GM19397 (cell line): ENCODE data around the gene UBIAD1.

ENCODE experiments used
- ATAC-seq: cut with Tn5 transposase; IDR thresholded peaks from one replicate; pipeline ENCODE4 v1.9.1; 2021; ENCODE audit warnings: mild to moderate bottlenecking, moderate library complexity; ENCODE audit not compliant: unreplicated experiment

UBIAD1 gene

DNA sequence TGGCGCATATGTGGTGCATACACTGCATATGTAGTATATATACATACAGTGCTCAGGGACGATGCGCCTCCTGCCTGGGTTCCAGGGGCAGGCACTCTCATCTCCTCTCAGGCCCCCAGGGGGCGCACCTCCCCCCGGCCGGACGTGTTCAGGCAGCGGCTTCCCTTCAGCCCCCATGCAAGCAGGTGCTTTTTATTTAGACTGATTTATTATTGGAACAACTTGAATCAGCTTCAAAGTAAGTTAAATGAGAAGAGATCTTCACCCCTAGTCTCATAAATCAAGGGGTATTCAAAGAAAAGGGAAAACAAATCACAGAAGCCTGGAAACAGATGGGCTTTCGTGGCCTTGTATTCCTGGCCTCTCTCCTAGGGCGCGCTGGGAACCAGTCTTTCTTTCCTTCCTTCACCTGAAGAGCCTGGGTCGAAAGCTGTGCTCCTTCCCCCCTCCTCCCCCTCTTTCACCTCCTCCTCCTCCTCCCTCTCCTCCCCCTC, 64.6 kb downstream of the UBIAD1 start:
- no peak for ATAC-seq
